Measurements from ENCODE around the gene KRTAP7-1. TPM values are rescaled to one million over a fixed set of nuclear protein-coding genes. Genes with fewer than 3 reads are reported as not detected.

KRTAP7-1 gene, protein sequence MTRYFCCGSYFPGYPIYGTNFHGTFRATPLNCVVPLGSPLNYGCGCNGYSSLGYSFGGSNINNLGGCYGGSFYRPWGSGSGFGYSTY
- polyA plus RNA-seq, result not detected in 3 replicates
- polyA plus RNA-seq (2011; ENCODE audit: low read depth), result not detected
- not detected in 2 replicates for polyA plus RNA-seq (2011; cell fraction: cytosol; rRNA removed)
- 0.24 and 0.25 TPM in 2 replicates for polyA plus RNA-seq (2011; cell fraction: nucleus; rRNA removed)
- not detected in 2 replicates for polyA plus RNA-seq (2012; ENCODE audit: low replicate concordance)
- polyA minus RNA-seq, result not detected in 3 replicates
- not detected for polyA minus RNA-seq (2011; cell fraction: cytosol; rRNA and poly(A)+ RNA removed)
- not detected in 2 replicates for polyA minus RNA-seq (2011; cell fraction: nucleus; rRNA and poly(A)+ RNA removed)

DNA sequence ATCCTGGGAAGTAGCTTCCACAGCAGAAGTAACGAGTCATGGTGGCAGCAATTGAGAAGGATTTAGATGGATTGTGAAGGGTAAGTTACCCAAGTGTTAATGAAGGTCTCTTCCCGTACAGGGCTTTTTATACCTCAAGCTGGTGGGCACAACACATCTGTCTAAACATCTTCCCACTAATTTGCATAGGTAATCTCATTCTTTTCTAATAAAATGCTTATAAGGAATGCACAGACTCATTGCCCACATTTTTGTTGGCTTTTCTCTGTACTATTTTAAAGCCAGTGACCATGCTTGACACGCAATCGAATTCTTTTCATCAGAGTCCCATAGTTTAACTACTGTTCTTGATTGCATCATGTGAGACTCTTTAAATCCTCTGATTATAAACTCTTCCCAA is at the start of gene KRTAP7-1:
TSS of gene KRTAP7-1 (minus strand) at position 101 of the 400 bp plus-strand sequence. CDS start at position 40, 61 bp downstream.
- Histone ChIP-seq H4K20me1 (ENCODE audit: control insufficient read depth, extremely low read depth, insufficient read depth, low read length) (no peaks in the 10 kb centered on the region), H3K4me1 (ENCODE audit: control insufficient read depth, extremely low read depth, insufficient read depth, low read length) (no peaks in the 10 kb centered on the region), H3K9me3 (ENCODE audit: control insufficient read depth, low read depth, low read length) (no peaks in the 10 kb centered on the region), H3K9me1 (ENCODE audit: control insufficient read depth, extremely low read depth, insufficient read depth, low read length) (no peaks in the 10 kb centered on the region), H2AFZ (ENCODE audit: control insufficient read depth, low read length) (no peak within 1 kb of the TSS), H3K27ac (ENCODE audit: control insufficient read depth, insufficient read depth, low read length) (no peak within 1 kb of the TSS), H3K4me2 (ENCODE audit: control insufficient read depth, extremely low read depth, insufficient read depth, low read depth, low read length) (no peak within 1 kb of the TSS), H3K79me2 (ENCODE audit: control insufficient read depth, insufficient read depth, low read length) (no peaks in the 10 kb centered on the region), H3K4me3 (ENCODE audit: control insufficient read depth in 2 of 3, extremely low read depth in 1 of 3, insufficient read depth in 2 of 3, low read depth in 1 of 3, low read length in 3 of 3) (no peak within 1 kb of the TSS), H3K9ac (ENCODE audit: control insufficient read depth, extremely low read depth, insufficient read depth, low read length) (no peak within 1 kb of the TSS), H3K27me3 (ENCODE audit: control insufficient read depth, extremely low read depth, insufficient read depth, low read length) (no peaks in the 10 kb centered on the region), H3K36me3 (ENCODE audit: control insufficient read depth in 2 of 2, extremely low read depth in 1 of 2, insufficient read depth in 2 of 2, low read length in 2 of 2) (no peaks in the 10 kb centered on the region)
- no peak for TF ChIP-seq EZH2 (IDR thresholded peaks at IDR 0.05; ENCODE audit: low read length)
- TF ChIP-seq, protein P1, sequence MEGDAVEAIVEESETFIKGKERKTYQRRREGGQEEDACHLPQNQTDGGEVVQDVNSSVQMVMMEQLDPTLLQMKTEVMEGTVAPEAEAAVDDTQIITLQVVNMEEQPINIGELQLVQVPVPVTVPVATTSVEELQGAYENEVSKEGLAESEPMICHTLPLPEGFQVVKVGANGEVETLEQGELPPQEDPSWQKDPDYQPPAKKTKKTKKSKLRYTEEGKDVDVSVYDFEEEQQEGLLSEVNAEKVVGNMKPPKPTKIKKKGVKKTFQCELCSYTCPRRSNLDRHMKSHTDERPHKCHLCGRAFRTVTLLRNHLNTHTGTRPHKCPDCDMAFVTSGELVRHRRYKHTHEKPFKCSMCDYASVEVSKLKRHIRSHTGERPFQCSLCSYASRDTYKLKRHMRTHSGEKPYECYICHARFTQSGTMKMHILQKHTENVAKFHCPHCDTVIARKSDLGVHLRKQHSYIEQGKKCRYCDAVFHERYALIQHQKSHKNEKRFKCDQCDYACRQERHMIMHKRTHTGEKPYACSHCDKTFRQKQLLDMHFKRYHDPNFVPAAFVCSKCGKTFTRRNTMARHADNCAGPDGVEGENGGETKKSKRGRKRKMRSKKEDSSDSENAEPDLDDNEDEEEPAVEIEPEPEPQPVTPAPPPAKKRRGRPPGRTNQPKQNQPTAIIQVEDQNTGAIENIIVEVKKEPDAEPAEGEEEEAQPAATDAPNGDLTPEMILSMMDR (optimal IDR thresholded peaks at IDR 0.05 in 1 of 3, IDR thresholded peaks at IDR 0.05 in 1 of 3, conservative IDR thresholded peaks at IDR 0.05 in 1 of 3; ENCODE audit: extremely low read depth in 1 of 3, insufficient read depth in 2 of 3, low read length in 3 of 3), result no peak
- dilution Hi-C loops (cut with MboI; ENCODE audit: extremely low pct_ligation_motif_present, low sequenced_read_pairs), result no loop called here
- FAIRE-seq (no peak), DNase-seq (ENCODE audit: low read depth, low spot score) (no peak)

- Histone ChIP-seq H3K4me1 (ENCODE audit: control insufficient read depth, extremely low read depth, insufficient read depth, low read length) (no peaks in the 10 kb centered on the region), H3K27me3 (ENCODE audit: control insufficient read depth, extremely low read depth, insufficient read depth, low read length) (no peaks in the 10 kb centered on the region), H3K36me3 (ENCODE audit: control insufficient read depth in 2 of 2, extremely low read depth in 1 of 2, insufficient read depth in 2 of 2, low read length in 2 of 2) (no peaks in the 10 kb centered on the region), H3K4me2 (ENCODE audit: control insufficient read depth, extremely low read depth, insufficient read depth, low read depth, low read length) (no peak overlapping the region), H3K27ac (ENCODE audit: control insufficient read depth, insufficient read depth, low read length) (no peak overlapping the region), H2AFZ (ENCODE audit: control insufficient read depth, low read length) (no peak overlapping the region), H3K9me1 (ENCODE audit: control insufficient read depth, extremely low read depth, insufficient read depth, low read length) (no peaks in the 10 kb centered on the region), H3K9ac (ENCODE audit: control insufficient read depth, extremely low read depth, insufficient read depth, low read length) (no peak overlapping the region), H4K20me1 (ENCODE audit: control insufficient read depth, extremely low read depth, insufficient read depth, low read length) (no peaks in the 10 kb centered on the region), H3K9me3 (ENCODE audit: control insufficient read depth, low read depth, low read length) (no peaks in the 10 kb centered on the region), H3K79me2 (ENCODE audit: control insufficient read depth, insufficient read depth, low read length) (no peaks in the 10 kb centered on the region), H3K4me3 (ENCODE audit: control insufficient read depth in 2 of 3, extremely low read depth in 1 of 3, insufficient read depth in 2 of 3, low read depth in 1 of 3, low read length in 3 of 3) (no peak overlapping the region)
- FAIRE-seq, result no peak
- TF ChIP-seq, protein P1 (optimal IDR thresholded peaks at IDR 0.05 in 1 of 3, IDR thresholded peaks at IDR 0.05 in 1 of 3, conservative IDR thresholded peaks at IDR 0.05 in 1 of 3; ENCODE audit: extremely low read depth in 1 of 3, insufficient read depth in 2 of 3, low read length in 3 of 3), result no peak
- no peak for TF ChIP-seq EZH2 (IDR thresholded peaks at IDR 0.05; ENCODE audit: low read length)
- DNase-seq (ENCODE audit: low read depth, low spot score), result no peak
- dilution Hi-C loops (cut with MboI; ENCODE audit: extremely low pct_ligation_motif_present, low sequenced_read_pairs), result no loop called here
Measured at GRCh38 chr21:30874526-30874925, 45.0 kb upstream of the KRTAP7-1 start.

Measured in keratinocyte (primary cell).